SU-DHL-6 (cell line): ENCODE measurements around the gene BRS3.

Experiments
- EZH2phosphoT487 ChIP-seq: fragments of 200-600 bp; sonication (generic), shearing (Covaris generic); conservative IDR thresholded peaks from 2 replicates; pipeline ENCODE4 v1.6.1; 2018; ENCODE audit warnings: mild to moderate bottlenecking, antibody characterized with exemption, low read length, moderate library complexity, mixed read lengths
- TF ChIP-seq, protein P1 (sequence below): fragments of 200-600 bp; sonication (generic); IDR thresholded peaks from one replicate; pipeline ENCODE4 v1.5.1; 2017; ENCODE audit warnings: antibody characterized with exemption, mild to moderate bottlenecking, low read length, moderate library complexity; ENCODE audit not compliant: insufficient read depth, poor library complexity, severe bottlenecking

- TF ChIP-seq, protein P1, sequence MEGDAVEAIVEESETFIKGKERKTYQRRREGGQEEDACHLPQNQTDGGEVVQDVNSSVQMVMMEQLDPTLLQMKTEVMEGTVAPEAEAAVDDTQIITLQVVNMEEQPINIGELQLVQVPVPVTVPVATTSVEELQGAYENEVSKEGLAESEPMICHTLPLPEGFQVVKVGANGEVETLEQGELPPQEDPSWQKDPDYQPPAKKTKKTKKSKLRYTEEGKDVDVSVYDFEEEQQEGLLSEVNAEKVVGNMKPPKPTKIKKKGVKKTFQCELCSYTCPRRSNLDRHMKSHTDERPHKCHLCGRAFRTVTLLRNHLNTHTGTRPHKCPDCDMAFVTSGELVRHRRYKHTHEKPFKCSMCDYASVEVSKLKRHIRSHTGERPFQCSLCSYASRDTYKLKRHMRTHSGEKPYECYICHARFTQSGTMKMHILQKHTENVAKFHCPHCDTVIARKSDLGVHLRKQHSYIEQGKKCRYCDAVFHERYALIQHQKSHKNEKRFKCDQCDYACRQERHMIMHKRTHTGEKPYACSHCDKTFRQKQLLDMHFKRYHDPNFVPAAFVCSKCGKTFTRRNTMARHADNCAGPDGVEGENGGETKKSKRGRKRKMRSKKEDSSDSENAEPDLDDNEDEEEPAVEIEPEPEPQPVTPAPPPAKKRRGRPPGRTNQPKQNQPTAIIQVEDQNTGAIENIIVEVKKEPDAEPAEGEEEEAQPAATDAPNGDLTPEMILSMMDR: no peak
- TF ChIP-seq EZH2phosphoT487: no peak
Observed at GRCh38 chrX:136541294-136541693, 53.5 kb downstream of the BRS3 start.
